ENCODE data around the gene MSRB1. TPM values are rescaled to one million over a fixed set of nuclear protein-coding genes. Genes with fewer than 3 reads are reported as not detected.

Gene MSRB1
- total and polyA plus RNA-seq, 2 donors (not counting 3 experiments of a cell fraction or from before 2014, with no cell fraction given), result 25.0 to 42.1 TPM

GRCh38 chr16:1908983-1909382 is 34.0 kb downstream of the MSRB1 start:
- Histone ChIP-seq H3K9me1 (replicated peaks; ENCODE audit: control insufficient read depth, extremely low read depth, insufficient read depth, low read length) (no peaks in the 10 kb centered on the region), H3K9ac (replicated peaks; ENCODE audit: extremely low read depth, insufficient read depth, low read length) (no peak overlapping the region), H3K36me3 (ENCODE audit: control insufficient read depth in 2 of 2, extremely low read depth in 1 of 2, insufficient read depth in 2 of 2, low read length in 2 of 2) (no peaks in the 10 kb centered on the region), H3K4me2 (ENCODE audit: insufficient read depth, low read length) (no peak overlapping the region), H3K27ac (ENCODE audit: insufficient read depth, low read depth, low read length) (no peak overlapping the region), H2AFZ (ENCODE audit: low read depth, low read length) (no peak overlapping the region), H3K27me3 (ENCODE audit: control insufficient read depth in 2 of 2, insufficient read depth in 2 of 2, low read length in 2 of 2) (peaks cover 5 to 6% of the 10 kb centered on the region in 2 experiments), H4K20me1 (replicated peaks; ENCODE audit: control insufficient read depth, extremely low read depth, insufficient read depth, low read length) (no peaks in the 10 kb centered on the region), H3K9me3 (replicated peaks; ENCODE audit: control insufficient read depth, insufficient read depth, low read length) (no peaks in the 10 kb centered on the region), H3K4me3 (replicated peaks in 1 of 3; ENCODE audit: insufficient read depth in 1 of 3, low read depth in 1 of 3, low read length in 3 of 3) (no peak overlapping the region), H3K4me1 (ENCODE audit: control insufficient read depth, extremely low read depth, insufficient read depth, low read length) (no peaks in the 10 kb centered on the region), H3K79me2 (ENCODE audit: control insufficient read depth, insufficient read depth, low read length) (no peaks in the 10 kb centered on the region)
- intact Hi-C loops (cut with micrococcal nuclease), result no loop called here
- TF ChIP-seq MYC (IDR thresholded peaks at IDR 0.05; ENCODE audit: low read depth, low read length), result no peak
- no TSS peak for BruUV-seq (replicated peaks)
- POLR2A ChIA-PET, result no interaction called here
- dilution Hi-C loops (cut with MboI; ENCODE audit: extremely low pct_ligation_motif_present, low sequenced_read_pairs), result no loop called here
- CTCF ChIA-PET, result interaction anchor here (0.8 to 1.0 kb wide), 5 partner anchors 14 to 63 kb away, joined by 3 to 4 read pairs (median 3); no protein-coding TSS in a partner anchor
- no peak for FAIRE-seq
- DNase-seq (ENCODE audit: low read depth, low spot score), result no peak

GRCh38 chr16:1908184-1908583 is 34.8 kb downstream of the MSRB1 start:
- H3K9me1 ChIP-seq (replicated peaks; ENCODE audit: control insufficient read depth, extremely low read depth, insufficient read depth, low read length), result no peaks in the 10 kb centered on the region
- FAIRE-seq, result no peak

More at GRCh38 chr16:1908184-1908583, 34.8 kb downstream of the MSRB1 start:
- ChIA-PET CTCF (interaction anchor here (0.8 to 0.9 kb wide), 2 partner anchors 15 to 21 kb away, joined by 3 to 4 read pairs; no protein-coding TSS in a partner anchor), POLR2A (no interaction called here)
- Histone ChIP-seq H3K4me1 (ENCODE audit: control insufficient read depth, extremely low read depth, insufficient read depth, low read length) (no peaks in the 10 kb centered on the region), H3K9me3 (replicated peaks; ENCODE audit: control insufficient read depth, insufficient read depth, low read length) (no peaks in the 10 kb centered on the region), H2AFZ (ENCODE audit: low read depth, low read length) (no peak overlapping the region), H3K27ac (ENCODE audit: insufficient read depth, low read depth, low read length) (no peak overlapping the region), H3K9ac (replicated peaks; ENCODE audit: extremely low read depth, insufficient read depth, low read length) (no peak overlapping the region), H3K79me2 (ENCODE audit: control insufficient read depth, insufficient read depth, low read length) (no peaks in the 10 kb centered on the region), H3K27me3 (ENCODE audit: control insufficient read depth in 2 of 2, insufficient read depth in 2 of 2, low read length in 2 of 2) (peaks cover 5 to 6% of the 10 kb centered on the region in 2 experiments), H3K36me3 (ENCODE audit: control insufficient read depth in 2 of 2, extremely low read depth in 1 of 2, insufficient read depth in 2 of 2, low read length in 2 of 2) (no peaks in the 10 kb centered on the region), H3K4me3 (replicated peaks in 1 of 3; ENCODE audit: insufficient read depth in 1 of 3, low read depth in 1 of 3, low read length in 3 of 3) (no peak overlapping the region), H3K4me2 (ENCODE audit: insufficient read depth, low read length) (no peak overlapping the region), H4K20me1 (replicated peaks; ENCODE audit: control insufficient read depth, extremely low read depth, insufficient read depth, low read length) (no peaks in the 10 kb centered on the region)
- BruUV-seq (replicated peaks), result no TSS peak
- intact Hi-C loops (cut with micrococcal nuclease), result no loop called here
- DNase-seq (ENCODE audit: low read depth, low spot score), result no peak
- TF ChIP-seq EZH2 (IDR thresholded peaks at IDR 0.05; ENCODE audit: borderline replicate concordance, low read depth, low read length, severe bottlenecking), result no peak
- no peak for TF ChIP-seq POLR2AphosphoS5 (IDR thresholded peaks at IDR 0.05; ENCODE audit: insufficient read depth, low read depth, low read length)
- no peak for TF ChIP-seq POLR2A (IDR thresholded peaks at IDR 0.05; ENCODE audit: low read depth, low read length)
- no peak for TF ChIP-seq GATA2 (IDR thresholded peaks at IDR 0.05; ENCODE audit: insufficient read depth, insufficient read length, low read depth, low read length)
- no peak for TF ChIP-seq MYC (IDR thresholded peaks at IDR 0.05; ENCODE audit: low read depth, low read length)
- TF ChIP-seq FOS (IDR thresholded peaks at IDR 0.05; ENCODE audit: borderline replicate concordance, insufficient read depth, low read length), result no peak
- no peak for TF ChIP-seq JUN (IDR thresholded peaks at IDR 0.05; ENCODE audit: borderline replicate concordance, insufficient read depth, insufficient read length, low read depth)
- TF ChIP-seq MAX (IDR thresholded peaks at IDR 0.05; ENCODE audit: insufficient read depth, insufficient read length), result no peak
- no peak for TF ChIP-seq CTCF (IDR thresholded peaks at IDR 0.05; ENCODE audit: extremely low read depth in 1 of 2, insufficient read depth in 1 of 2, low read depth in 1 of 2, low read length in 2 of 2)
- dilution Hi-C loops (cut with MboI; ENCODE audit: extremely low pct_ligation_motif_present, low sequenced_read_pairs), result no loop called here

All from endothelial cell of umbilical vein (primary cell).